GM10266 (cell line): ENCODE measurements around the gene RPS27.
A peak's percentile ranks its signal among the peaks of the same experiment; 100 is the strongest.

Experiments used
- DNase-seq: peaks from one replicate; pipeline ENCODE4 v3.0.0; 2012; ENCODE audit errors: extremely low spot score
- TF ChIP-seq, protein P1 (sequence below): IDR thresholded peaks from 2 replicates; pipeline ENCODE4 v1.5.1; 2012; ENCODE audit warnings: mild to moderate bottlenecking, low read depth; ENCODE audit not compliant: control insufficient read depth, insufficient read depth; ENCODE audit errors: missing control alignments

RPS27 gene

DNA sequence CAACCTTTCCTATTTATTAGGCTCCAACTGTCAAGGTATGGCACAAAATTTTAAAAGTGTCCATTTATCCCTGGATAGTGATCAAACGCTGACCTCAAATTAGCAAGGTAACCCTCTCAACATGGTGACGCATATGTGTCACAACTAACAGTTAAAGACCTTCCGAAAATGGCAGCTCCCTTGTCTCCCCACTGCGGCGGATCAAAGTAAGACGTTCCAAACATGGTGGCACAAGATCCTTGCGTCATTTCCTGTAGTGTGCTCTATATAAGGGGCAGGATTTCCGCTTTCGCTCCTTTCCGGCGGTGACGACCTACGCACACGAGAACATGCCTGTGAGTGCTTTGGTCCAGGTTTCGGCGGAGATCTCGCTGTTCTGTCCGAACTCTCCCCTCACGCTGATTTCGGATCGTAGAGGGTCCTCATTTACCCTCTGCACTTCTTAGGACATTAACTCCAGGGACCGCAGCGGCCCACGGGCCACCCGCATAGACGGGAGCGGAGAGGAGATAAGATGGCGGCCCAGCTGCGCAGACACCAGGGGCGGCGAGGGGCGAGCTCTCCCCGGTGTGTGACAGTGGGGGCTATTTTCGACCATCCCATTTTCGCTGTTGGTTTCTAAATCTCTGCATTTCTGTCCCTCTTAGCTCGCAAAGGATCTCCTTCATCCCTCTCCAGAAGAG is at the start of gene RPS27:
Gene RPS27, plus strand, starts transcription at position 295 of the 683 bp plus-strand sequence. Its CDS starts 35 bp downstream, at position 330.
- TF ChIP-seq, protein P1, sequence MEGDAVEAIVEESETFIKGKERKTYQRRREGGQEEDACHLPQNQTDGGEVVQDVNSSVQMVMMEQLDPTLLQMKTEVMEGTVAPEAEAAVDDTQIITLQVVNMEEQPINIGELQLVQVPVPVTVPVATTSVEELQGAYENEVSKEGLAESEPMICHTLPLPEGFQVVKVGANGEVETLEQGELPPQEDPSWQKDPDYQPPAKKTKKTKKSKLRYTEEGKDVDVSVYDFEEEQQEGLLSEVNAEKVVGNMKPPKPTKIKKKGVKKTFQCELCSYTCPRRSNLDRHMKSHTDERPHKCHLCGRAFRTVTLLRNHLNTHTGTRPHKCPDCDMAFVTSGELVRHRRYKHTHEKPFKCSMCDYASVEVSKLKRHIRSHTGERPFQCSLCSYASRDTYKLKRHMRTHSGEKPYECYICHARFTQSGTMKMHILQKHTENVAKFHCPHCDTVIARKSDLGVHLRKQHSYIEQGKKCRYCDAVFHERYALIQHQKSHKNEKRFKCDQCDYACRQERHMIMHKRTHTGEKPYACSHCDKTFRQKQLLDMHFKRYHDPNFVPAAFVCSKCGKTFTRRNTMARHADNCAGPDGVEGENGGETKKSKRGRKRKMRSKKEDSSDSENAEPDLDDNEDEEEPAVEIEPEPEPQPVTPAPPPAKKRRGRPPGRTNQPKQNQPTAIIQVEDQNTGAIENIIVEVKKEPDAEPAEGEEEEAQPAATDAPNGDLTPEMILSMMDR, result no peak
- peak; percentile 94 for DNase-seq

DNA sequence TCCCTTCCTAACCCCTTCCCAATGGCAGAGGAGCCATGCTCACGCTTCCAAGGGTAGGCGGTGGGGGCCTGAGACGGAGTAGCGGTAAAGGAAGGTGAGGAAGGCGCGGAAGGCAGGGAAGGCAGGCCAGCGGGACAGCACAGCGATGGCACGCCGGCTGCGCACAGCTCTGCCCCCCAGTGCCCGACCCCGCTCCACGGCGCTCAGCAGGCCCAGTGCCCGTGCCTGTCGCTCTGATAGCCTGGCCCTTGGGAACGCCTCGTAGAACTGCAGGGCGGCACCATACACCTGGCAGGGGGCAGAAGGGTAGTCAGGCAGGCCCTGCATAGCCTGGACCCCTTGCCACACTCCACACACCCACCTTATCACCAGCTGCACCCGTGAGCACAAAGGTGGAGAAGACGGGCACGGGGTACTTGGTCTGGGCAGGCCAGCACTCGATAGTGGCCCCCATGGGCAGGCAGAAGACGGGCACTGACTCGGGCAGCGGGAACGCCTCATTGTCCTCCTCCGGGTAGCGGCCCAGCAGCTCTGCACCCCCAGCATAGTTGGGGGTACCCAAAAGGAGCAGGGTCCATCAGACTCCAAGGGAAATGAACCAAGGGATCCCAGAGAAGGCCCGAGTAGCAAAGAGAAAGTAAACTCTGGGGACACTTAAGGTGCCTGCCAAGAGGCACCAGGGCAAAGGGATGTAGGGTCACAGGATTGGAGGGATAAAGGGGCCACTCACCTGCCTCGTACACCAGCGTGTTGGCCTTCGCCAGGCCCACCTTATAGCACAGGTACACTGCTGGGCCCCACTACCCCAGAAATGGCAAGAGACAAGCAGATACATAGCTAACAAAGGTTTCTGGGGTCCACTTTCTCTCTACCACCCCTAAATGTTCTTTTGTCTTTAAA is 48.5 kb upstream of the RPS27 start:
- DNase-seq, result no peak

DNA sequence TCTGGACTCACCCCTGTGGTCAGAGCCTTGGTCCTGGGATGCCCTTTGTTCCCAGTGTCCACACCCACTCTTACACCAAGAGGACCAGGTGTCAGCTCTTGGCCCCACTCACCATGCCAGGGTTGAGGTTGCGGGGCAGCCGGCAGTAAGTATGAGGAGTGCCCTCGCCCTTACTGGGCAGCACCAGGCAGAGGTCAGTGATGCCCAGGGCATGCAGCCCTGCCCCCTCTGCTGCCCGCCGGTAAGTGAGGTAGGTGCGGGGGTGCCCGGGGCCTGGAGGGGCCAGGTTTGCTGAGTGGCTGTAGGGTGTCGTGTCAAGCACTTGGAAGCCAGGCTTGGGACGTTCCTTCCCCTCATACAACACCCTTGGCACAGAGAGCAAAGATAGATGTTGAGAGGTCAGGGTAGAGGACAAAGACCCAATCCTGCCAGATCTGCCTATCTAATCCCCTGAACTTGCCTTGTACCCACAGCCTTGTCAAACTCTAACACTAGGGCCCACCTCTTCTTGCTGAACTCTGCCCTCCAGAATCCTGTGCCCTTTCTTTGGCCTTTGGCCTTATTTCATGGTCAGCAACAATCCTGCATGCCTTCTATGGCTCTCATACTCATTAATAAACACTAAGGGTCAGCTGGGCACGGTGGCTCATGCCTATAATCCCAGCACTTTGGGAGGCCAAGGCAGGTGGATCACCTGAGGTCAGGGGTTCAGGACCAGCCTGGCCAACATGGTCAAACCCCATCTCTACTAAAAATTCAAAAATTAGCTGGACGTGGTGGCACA is 47.6 kb upstream of the RPS27 start:
- no peak for DNase-seq
- TF ChIP-seq, protein P1, result no peak

More for the DNA sequence above, 48.5 kb upstream of the RPS27 start:
- TF ChIP-seq, protein P1, result no peak

DNA sequence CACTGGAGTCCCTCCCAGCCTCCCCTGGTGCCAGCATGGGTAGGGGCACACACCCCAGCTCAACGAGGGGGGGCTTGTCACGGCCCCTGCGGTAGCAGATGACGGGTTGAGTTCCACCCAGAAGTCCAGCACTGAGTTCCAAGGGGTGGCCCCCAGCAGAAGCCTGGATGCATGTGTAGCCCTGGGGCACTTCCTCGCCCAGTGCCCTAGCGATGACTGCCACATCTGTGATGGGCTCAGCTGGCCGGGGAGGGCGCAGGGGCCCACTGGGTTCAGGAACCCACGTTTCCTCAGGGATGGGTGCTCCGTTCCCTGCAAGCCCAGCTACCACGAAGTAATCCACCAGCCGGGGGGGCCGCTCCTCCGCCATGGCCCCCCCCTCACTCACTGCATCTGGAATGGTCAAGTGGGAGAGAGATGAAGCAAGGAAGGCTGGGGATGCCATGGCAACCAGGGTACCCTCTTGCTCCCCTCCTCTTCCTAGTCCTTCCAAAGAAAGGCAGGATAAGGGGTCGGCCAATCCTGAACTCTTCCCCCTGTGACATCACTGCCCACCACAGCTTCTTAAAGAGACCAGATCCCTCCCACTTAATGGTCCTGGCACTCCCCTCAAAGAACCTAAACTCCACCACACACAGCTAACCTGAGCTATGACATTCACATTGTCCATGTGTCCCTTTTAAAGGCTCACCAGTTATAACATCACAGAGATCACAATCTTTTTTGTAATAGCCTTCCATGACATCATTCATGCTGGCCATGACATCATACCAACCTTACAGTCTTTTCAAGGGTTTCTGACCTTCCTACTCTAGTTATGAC is 46.3 kb upstream of the RPS27 start:
- DNase-seq, result no peak
- TF ChIP-seq, protein P1, result no peak

DNA sequence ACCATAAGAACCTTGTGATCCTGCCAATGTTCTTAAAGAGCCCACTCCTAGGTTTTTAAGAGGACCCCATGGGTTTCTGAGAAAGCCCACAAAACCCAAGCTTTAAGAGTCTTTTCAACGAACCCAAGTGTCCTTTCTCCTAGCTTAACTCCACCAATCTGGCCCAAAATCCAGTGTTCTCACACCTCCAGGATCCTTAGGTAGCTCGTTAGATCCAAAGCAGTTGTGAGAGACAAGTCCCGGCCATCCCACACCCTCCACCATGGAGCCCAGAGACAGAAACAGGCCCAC is 45.8 kb upstream of the RPS27 start:
- no peak for DNase-seq
- TF ChIP-seq, protein P1, result no peak

DNA sequence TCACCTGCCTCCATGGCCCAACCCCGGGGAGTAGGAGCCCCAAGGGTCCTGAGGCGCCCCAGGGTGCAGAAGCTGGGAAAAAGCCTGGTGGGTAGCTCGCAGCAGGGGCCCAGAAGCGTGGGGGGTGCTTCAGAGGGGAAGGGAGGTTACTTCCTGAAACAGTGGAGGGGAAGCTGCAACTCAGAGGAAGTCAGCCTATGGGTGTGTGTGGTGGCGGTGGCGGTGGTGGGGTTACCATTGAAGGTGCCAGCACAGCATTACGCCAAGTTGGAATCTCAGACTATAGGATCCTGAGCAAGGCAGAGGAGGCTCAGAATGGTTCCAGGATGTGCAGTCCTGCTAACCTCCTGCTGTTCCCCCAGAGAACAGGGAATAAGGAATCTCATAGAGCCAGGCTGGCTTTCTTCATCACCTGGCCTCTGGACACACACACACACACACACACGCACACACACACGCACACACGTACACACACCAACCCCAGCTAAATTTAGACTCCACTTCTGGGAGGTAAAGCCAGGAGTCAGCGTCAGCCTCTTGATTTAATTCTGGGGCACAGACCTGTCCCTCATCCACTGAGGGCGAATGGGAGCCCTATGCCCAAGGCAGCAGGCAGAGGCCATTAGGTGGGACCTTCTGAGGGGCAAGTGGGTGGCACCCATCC is 45.3 kb upstream of the RPS27 start:
- peak; percentile 85 for DNase-seq
- TF ChIP-seq, protein P1, result no peak
